ENCODE results near the gene DCST1.

- peak; percentile 64 for TF ChIP-seq CTCF (IDR thresholded peaks at IDR 0.05; ENCODE audit: low read depth, low read length)
- no peak for TF ChIP-seq POLR2A (IDR thresholded peaks at IDR 0.05; ENCODE audit: extremely low read depth, insufficient read length)
These were observed 11.4 kb downstream of the DCST1 start for GRCh38 chr1:155044812-155045657.
